Activated CD8-positive, alpha-beta T cell treated with anti-CD3 and anti-CD28 coated beads for 36 hours (primary cell): Measurements from ENCODE around the gene HES2. TPM values are rescaled to one million over a fixed set of nuclear protein-coding genes. Genes with fewer than 3 reads are reported as not detected.
A peak's percentile ranks its signal among the peaks of the same experiment; 100 is the strongest.

Source experiments
- ATAC-seq: fragments of 200-7000 bp; cut with Tn5 transposase; one replicate; pipeline ENCODE4 v1.10.0; 2021; ENCODE audit warnings: mild to moderate bottlenecking, moderate library complexity
- CTCF ChIA-PET: fragments of 350-600 bp; sonication (Branson Sonifier 250); formaldehyde crosslinking; loops from one replicate; lab custom pipeline; 2021; ENCODE audit warnings: antibody characterized with exemption; lab: Charles Lee
- POLR2A ChIA-PET: fragments of 350-600 bp; sonication (Branson Sonifier 250); formaldehyde crosslinking; loops from one replicate; lab custom pipeline; 2021; ENCODE audit warnings: antibody characterized with exemption; lab: Charles Lee
- DNase-seq: peaks from one replicate; pipeline ENCODE4 v3.0.0-alpha.2; 2020
- H3K27ac Mint-ChIP-seq: one replicate; pipeline ENCODE4 v1.8.0; 2021; ENCODE audit warnings: mild to moderate bottlenecking, mixed read lengths
- H3K27me3 Mint-ChIP-seq: one replicate; pipeline ENCODE4 v1.8.0; 2021; ENCODE audit warnings: mixed read lengths
- H3K36me3 Mint-ChIP-seq: one replicate; pipeline ENCODE4 v1.8.0; 2021; ENCODE audit warnings: low read depth, mixed read lengths
- H3K4me1 Mint-ChIP-seq: one replicate; pipeline ENCODE4 v1.8.0; 2021; ENCODE audit warnings: low read depth, mixed read lengths
- H3K4me3 Mint-ChIP-seq: one replicate; pipeline ENCODE4 v1.8.0; 2021; ENCODE audit warnings: mild to moderate bottlenecking, moderate library complexity, mixed read lengths
- H3K9me3 Mint-ChIP-seq: one replicate; pipeline ENCODE4 v1.8.0; 2021; ENCODE audit warnings: mixed read lengths
- CTCF ChIP-seq: fragments of 200-600 bp; IDR thresholded peaks from one replicate; pipeline ENCODE4 v1.8.0; 2022; ENCODE audit warnings: antibody characterized with exemption, mild to moderate bottlenecking
- intact Hi-C: fragments of 100-400 bp; cut with micrococcal nuclease; formaldehyde crosslinking; loops from one replicate; pipeline ENCODE4 v1.10.0; 2022
- total RNA-seq, 2 experiments: library from RNA; stranded (reverse); gene quantifications; one replicate each; pipeline ENCODE4 v1.2.3, GENCODE V29; 2021

The HES2 gene
- total RNA-seq, 2 experiments from 2014 or later: 0.29 TPM; not detected in 1

GRCh38 chr1:6463120-6463412 lies 43.3 kb upstream of the HES2 start:
- POLR2A ChIA-PET: interaction anchor here (0.7 to 1.5 kb wide), 2 partner anchors 13 to 436 kb away, joined by 3 to 5 read pairs; no protein-coding TSS in a partner anchor
- peaks cover 28% of the 10 kb centered on the region for H3K36me3 Mint-ChIP-seq
- peaks cover 49% of the 10 kb centered on the region for H3K4me1 Mint-ChIP-seq
- peak overlapping the region; percentile 14 for H3K4me3 Mint-ChIP-seq
- H3K9me3 Mint-ChIP-seq: no peaks in the 10 kb centered on the region
- CTCF ChIA-PET: interaction anchor here (0.9 to 1.5 kb wide), 7 partner anchors 9 to 217 kb away, joined by 3 to 6 read pairs (median 4); no protein-coding TSS in a partner anchor
- peak overlapping the region; percentile 73 for H3K27ac Mint-ChIP-seq
- intact Hi-C loops: no loop called here
- no peak for ATAC-seq
- no peak for TF ChIP-seq CTCF
- no peaks in the 10 kb centered on the region for H3K27me3 Mint-ChIP-seq
- DNase-seq: no peak

GRCh38 chr1:6462412-6463119 lies 42.8 kb upstream of the HES2 start:
- CTCF ChIA-PET: interaction anchor here (0.9 to 1.5 kb wide), 7 partner anchors 8 to 216 kb away, joined by 3 to 6 read pairs (median 4); no protein-coding TSS in a partner anchor
- H3K27me3 Mint-ChIP-seq: no peaks in the 10 kb centered on the region
- intact Hi-C loops: no loop called here
- H3K4me3 Mint-ChIP-seq: no peak overlapping the region
- DNase-seq: no peak
- peak overlapping the region; percentile 84 for H3K27ac Mint-ChIP-seq
- H3K4me1 Mint-ChIP-seq: peaks cover 49% of the 10 kb centered on the region
- no peaks in the 10 kb centered on the region for H3K9me3 Mint-ChIP-seq
- peaks cover 28% of the 10 kb centered on the region for H3K36me3 Mint-ChIP-seq
- no peak for TF ChIP-seq CTCF
- POLR2A ChIA-PET: interaction anchor here (0.7 to 4.1 kb wide), 3 partner anchors 13 to 435 kb away, joined by 3 to 12 read pairs (median 5); partner anchors contain the start of gene PLEKHG5
- ATAC-seq: no peak

GRCh38 chr1:6461538-6462411 lies 42.1 kb upstream of the HES2 start:
- no peak for TF ChIP-seq CTCF
- ATAC-seq (no peak), DNase-seq (peak; percentile 53)
- intact Hi-C loops: no loop called here
- Mint-ChIP-seq H3K4me3 (peak overlapping the region; percentile 24), H3K27ac (peak overlapping the region; percentile 84), H3K36me3 (peaks cover 28% of the 10 kb centered on the region), H3K9me3 (no peaks in the 10 kb centered on the region), H3K4me1 (peaks cover 49% of the 10 kb centered on the region), H3K27me3 (peaks cover 5% of the 10 kb centered on the region)
- CTCF ChIA-PET: interaction anchor here (0.9 to 1.2 kb wide), 4 partner anchors 14 to 24 kb away, joined by 3 to 6 read pairs (median 4); no protein-coding TSS in a partner anchor
- POLR2A ChIA-PET: interaction anchor here (1.5 to 4.1 kb wide), 2 partner anchors 12 to 28 kb away, joined by 5 to 12 read pairs; partner anchors contain the start of gene PLEKHG5

- TF ChIP-seq CTCF: no peak
- Mint-ChIP-seq H3K9me3 (no peaks in the 10 kb centered on the region), H3K4me1 (peaks cover 49% of the 10 kb centered on the region), H3K27me3 (peaks cover 11% of the 10 kb centered on the region), H3K36me3 (peaks cover 28% of the 10 kb centered on the region), H3K27ac (peak overlapping the region; percentile 93), H3K4me3 (peak overlapping the region; percentile 66)
- ATAC-seq (no peak), DNase-seq (no peak)
- intact Hi-C loops: no loop called here
- ChIA-PET CTCF (interaction anchor here (1.1 to 3.0 kb wide), 6 partner anchors 9 to 38 kb away, joined by 3 to 20 read pairs (median 8); no protein-coding TSS in a partner anchor), POLR2A (interaction anchor here (1.3 to 4.1 kb wide), 3 partner anchors 19 to 29 kb away, joined by 3 to 12 read pairs (median 4); partner anchors contain the start of gene PLEKHG5)
Measured at GRCh38 chr1:6461051-6461530, 41.4 kb upstream of the HES2 start.
